HG02884 (cell line): ENCODE data around the gene USP20.

ENCODE experiments used
- ATAC-seq: cut with Tn5 transposase; IDR thresholded peaks from one replicate; pipeline ENCODE4 v1.9.1; 2021; ENCODE audit warnings: mild to moderate bottlenecking, moderate library complexity; ENCODE audit not compliant: unreplicated experiment

The USP20 gene

DNA sequence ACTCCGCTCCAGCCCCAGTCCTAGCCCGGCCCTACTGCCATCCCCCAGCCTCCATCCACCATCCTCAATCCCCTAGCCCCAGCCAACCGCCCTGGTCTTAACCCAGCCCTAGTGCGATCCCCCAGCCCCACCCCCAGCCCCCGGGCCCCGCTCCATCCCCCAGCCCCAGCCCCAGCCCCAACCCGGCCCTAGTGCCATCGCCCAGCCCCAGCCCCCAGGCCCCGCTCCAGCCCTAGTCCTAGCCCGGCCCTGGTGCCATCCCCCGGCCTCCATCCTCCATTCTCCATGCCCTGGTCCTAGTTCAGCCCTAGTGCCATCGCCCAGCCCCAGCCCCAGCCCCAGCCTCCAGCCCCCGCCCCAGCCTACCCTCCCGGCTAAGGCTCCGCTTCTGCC, 11.7 kb upstream of the USP20 start:
- no peak for ATAC-seq

DNA sequence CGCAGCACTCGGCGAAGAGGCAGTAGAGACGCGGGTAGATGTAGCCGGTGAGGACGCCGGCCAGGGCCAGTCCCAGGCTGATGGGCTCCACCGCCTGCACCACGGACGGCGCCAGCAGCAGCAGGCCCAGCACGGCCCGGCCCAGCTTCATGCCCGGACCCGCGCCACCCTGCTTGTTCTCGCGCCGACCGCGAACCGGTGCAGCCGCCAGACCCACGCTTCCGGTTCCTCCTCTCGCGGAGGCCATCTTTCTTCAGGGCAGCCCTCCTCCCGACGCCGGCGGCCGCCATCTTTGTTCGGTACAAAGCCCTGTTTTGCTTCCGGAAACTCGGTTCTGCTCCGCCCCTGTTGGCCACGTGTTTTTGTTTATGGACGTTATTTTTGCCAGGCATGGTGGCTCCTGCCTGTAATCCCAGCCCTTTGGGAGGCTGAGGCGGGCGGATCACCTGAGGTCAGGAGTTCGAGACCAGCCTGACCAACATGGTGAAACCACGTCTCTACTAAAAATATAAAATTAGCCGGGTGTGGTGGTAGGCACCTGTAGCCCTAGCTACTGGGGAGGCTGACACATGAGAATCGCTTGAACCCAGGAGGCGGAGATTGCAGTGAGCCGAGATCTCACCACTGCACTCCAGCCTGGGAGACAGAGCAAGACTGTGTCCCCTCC, 11.2 kb upstream of the USP20 start, which contains the start of gene TOR1A:
Gene TOR1A, minus strand, starts transcription at position 202 of the 667 bp plus-strand sequence. Its CDS starts 51 bp downstream, at position 151.
- peak; percentile 87 for ATAC-seq

DNA sequence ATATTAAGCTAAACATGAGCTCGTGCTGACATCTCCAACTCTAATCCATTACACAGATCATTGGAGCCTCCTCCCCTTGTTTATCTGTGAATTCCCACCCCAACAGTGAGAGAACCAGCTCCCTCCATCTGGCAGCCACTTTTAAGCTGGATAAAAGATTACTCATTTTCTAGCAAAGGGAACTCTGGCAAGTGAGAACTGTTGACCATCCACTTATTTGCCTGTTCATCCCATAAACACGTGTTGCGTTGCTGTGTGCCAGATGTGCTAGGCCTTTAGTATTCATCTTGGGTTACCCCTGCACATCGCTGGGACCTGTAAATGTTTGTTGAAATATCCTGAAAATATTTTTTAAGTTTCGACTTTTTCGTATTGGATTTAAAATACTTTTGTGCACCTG, 8.9 kb upstream of the USP20 start:
- no peak for ATAC-seq

DNA sequence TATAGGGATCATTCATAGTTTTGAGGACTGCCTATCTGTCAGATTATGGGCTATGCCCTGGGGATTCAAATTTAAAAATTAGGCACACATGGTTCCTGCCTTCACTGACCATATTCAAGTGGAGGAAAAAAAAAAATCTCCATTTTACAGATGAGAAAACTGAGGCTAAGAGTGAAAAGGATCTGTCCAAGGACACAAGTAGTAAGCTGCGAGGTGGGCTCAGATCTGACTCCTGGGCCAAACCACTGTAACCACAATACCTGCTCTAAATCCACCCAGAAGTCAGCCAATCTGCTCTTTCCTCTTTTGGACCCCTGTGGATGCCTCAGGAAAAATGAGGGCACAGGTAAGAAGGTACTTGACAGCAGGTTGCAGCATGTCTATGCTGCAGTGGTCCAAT, 8.5 kb upstream of the USP20 start:
- ATAC-seq: no peak

DNA sequence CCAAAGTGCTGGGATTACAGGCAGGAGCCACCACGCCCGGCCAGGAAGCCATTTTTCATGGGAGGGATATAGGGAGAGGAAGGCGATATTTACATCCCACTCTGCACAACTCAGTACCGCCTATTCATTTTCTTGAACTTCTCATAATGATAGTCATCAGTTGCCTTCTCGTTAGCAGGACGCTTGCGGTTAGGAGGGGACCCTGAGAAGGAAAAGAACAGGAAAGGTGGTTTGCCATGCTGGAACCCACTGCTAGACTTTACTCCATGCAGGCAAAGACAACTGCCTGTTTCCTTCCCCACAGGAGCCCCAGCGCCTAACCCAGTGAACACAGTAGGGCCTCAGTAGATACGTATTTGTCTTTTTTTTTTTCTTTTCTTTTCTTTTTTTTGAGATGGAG, 7.2 kb upstream of the USP20 start:
- no peak for ATAC-seq

DNA sequence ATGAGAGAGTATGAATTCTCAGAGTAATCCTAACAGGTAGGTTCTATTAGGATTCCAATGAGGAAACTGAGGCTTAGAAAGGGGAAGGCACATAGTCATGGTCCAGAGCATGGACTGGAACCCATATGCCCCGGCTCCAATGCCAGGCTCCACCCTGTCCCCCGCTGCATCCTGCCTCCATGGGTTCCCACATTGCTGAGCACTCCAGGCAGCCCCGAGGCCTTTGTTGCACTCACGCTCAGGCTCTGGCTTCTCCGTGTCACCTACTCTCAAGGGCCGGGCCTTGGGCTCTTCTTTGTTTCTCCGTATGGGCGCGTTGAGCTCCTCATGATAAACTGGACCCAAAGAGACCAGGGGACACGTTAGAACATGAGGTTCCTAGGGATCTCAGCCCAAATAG, 6.3 kb upstream of the USP20 start:
- no peak for ATAC-seq

DNA sequence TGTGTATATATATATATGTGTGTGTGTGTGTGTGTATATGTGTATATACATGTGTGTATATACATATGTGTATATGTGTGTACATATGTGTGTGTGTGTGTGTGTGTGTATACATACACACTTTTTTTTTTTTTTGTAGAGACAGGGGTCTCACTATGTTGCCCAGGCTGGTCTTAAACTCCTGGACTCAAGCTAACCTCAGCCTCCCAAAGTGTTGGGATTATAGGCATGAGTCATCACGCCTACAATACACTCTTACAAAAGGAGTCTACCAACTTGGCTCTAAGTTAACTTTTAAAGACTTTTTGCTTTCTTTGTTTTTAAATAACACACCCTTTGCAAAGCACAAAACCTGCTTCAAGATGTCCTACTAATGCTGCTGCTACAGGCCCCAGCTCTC, 2.3 kb upstream of the USP20 start:
- no peak for ATAC-seq

DNA sequence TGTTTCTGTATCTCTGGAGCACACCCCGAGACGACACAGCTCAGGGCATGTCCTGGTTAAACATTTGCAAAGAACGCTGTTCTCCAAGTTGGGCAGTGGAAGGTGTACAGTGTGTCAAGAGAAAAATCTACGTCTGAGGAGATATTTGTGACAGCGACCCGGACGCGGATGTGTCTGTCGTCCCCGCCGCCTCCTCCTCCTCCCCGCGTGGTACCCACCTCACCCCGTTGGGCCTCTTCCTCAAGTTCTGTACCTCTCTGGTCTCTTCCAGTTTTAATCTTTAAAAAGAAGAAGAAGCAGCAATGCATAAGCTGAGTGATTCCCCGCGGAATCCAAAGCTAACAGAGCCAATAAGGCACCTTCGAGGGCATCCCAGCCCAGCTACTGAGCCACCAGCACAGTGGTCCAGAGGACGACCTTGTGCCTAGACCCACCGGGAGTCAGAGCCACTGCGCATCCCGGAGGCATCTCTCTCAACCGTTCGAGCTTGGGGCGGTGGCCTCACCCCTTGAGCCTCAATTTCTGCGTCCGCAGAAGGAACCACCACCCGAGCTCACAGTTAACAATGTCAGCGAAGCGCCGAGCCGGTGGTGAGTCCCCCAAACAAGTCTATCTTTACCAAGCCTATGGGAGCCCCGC, 650 bp upstream of the USP20 start:
- ATAC-seq: peak; percentile 9

DNA sequence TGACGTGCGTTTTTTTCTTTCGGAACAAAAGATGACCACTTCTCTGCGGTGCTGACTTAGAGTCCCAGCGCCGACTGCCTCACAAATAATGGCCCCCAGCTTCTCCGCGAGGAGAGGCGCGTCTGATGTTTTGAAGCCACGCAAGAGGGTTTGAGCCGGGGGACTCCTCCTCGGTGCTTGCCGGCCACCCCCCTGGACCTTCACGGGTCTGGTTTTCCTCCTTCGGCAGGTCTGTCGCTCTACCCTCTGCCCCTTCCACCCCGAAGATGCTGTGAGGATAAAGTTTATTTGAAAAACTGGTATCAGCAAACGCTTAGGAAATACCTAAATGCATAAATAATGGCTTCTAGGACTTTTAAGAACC, 584 bp downstream of the USP20 start:
- no peak for ATAC-seq

DNA sequence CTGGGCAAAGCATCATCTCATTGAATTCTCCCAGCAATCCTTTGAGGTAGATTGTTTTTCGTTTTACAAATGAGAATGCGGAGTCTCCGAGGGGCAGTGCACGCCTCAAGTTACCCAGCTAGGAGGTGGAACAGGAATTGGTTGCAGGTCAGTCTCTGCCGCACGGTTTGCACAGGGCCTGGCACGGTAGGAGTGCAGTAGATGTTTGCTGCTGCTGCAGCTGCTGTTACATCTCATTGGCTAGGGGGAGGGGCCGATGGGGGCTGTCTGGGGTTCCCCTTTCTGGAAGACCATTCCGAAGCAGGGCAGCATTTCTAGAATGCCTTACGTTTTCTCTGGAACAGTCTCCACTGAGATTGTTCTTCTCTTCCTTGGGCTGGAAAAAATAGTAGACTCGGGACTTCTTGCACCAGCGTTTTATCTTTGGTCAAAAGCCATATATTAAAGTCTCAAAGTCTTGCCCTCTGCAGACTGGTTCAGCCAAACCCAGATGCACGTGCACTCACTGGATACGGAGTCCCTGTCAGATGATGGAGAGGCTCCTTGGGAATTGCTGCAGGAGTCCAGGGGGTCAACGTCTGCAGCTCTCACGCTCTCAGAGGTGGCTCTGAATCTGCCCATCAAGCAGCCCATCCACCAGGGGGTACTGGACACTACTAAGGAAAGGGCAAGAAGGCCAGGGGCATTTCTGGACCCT, 1.2 kb downstream of the USP20 start:
- no peak for ATAC-seq

DNA sequence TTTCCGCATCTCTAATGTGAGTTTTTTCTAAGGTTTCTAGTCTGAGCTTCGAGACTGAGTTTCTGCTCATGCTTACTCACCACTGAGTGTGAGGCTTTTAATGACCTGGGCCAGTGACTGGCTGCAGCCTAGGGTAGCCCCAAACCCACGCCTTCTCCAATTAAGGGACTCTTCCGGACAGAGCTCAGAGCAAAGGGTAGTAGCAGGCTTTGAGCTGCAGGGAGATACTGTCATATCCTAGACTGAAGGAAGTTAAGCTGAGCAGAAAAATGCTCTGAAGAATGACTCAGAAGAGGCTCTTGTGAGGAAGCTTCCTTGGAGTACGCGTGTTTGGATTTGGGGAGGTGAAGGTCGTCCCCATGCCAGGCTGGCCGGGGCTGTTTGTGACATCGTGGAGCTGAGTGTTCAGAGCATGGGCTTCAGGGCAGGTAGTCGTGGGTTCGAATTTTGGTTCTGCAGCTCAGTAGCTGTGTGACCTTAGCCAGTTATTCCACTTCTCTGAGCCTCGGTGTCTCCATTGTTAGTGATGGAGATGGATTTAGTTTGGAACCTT, 3.5 kb downstream of the USP20 start:
- no peak for ATAC-seq

DNA sequence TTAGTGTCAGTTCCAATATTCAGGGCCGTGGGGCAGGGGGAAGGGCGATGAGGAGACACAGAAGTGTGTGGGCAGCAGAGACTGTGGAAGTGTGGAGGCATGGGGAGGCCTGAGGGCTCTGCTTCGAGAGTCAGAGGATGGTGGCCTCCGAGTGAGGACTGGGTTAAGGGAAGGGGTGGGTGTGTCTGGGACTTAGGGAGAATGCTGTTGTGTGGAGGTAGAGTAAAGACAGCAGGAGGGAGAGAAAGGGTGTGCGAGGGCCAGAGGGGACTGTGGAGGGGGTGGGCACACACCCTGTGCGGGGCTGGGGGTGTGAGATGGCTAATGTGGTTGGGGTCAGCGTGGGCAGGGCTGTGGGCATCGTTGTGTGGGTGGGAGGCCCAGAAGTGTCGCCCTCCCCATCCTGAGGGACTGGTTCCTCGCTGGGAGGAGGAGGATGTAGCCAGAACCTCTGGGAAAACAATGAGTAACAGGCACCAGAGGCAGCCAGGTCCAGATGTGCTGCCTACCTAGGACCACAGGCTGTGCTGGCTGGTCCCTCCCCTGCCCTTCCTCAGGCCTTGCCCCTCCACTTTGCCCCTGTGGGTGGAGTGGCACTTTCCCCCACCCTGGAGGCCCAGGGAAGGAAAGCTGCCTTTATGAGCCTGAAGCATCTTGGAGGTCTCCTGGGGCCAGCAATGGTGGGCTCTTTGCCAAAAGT, 4.2 kb downstream of the USP20 start:
- ATAC-seq: no peak

DNA sequence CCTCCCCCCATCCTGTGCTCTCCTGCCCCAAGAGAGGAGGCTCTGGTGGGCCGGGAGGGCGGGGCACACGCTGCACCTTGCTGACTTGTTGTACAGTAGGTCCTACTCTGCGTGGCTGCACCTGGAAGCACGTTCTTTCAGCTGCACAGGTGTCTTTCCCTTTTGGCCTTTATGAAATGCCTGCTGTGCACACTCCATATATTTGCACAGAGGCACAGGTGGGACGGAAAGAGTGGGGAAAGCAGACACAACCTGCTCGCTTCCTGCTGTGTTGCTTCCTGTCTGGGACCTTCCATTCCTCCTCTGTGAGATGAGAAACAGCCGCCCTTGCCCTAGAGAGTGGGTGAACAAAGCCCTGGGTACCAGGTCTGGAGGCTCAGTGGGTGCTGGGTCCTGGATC, 4.8 kb downstream of the USP20 start:
- no peak for ATAC-seq

DNA sequence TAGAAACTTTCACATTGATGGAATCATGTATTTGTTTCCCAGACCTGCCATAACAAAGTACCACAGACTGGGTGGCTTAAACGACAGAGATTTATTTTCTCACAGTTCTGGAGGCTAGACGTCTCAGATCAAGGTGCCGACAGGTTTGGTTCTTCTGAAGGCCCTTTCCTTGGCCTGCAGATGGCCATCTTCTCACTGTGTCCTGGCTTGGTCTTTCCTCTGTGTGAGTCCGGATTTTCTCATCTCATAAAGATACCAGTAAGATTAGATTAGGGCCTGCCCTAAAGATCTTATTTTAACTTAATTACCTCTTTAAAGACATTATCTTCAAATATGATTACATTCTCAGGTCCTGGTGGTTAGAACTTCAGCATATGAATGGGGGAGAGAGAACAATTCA, 5.8 kb downstream of the USP20 start:
- no peak for ATAC-seq

DNA sequence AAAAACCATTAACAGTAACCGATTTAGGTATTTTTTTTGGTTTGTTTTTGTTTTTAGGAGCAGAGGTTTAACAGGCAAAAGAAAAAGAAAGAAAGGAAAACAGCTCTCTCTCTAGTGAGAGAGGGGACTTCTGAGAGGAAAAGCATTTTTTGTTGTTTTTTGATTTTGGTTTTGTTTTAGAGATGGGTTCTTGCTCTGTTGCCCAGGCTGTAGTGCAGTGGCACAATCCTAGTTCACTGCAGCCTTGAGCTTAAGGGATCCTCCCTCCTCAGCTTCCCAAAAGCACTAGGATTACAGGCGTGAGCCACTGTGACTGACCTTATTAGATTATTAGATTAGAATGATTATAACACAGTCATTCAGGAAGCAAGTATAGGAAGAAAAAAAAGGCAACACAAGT, 10.1 kb downstream of the USP20 start:
- no peak for ATAC-seq

DNA sequence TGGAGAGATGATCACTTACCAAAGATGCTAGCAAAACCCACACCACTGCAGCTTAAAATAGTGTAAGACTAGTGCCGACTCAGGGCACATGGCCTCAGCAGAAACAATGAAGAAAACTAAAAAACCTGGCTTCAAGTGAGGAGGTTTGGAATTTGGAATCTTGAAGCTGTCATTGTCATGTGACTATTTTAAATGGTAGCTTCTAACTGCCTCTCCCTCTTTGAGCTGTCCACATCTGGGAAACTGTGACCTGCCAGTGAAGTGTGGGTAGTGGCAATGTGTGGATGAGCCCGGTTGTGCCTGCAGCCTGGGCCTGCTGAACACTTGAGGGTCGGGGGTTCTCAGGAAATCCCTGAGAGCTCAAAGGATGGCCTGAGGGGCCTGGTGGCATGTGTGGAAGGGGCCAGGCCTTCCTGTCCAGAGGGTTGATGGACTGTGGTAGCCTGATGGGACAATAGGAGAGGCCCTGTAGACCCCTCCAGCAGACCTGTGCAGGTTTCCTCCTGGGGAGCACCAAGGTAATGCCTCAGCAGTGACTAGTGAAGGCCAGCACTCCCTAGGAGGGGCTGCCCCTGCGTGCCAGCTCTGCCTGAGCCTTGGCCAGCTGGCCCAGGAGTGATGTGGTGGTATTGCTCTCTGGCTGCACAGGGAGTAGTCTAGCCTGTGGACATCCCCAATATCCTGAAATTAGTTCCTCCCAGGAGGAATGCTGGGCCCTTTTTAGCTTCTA, 13.6 kb downstream of the USP20 start:
- no peak for ATAC-seq

DNA sequence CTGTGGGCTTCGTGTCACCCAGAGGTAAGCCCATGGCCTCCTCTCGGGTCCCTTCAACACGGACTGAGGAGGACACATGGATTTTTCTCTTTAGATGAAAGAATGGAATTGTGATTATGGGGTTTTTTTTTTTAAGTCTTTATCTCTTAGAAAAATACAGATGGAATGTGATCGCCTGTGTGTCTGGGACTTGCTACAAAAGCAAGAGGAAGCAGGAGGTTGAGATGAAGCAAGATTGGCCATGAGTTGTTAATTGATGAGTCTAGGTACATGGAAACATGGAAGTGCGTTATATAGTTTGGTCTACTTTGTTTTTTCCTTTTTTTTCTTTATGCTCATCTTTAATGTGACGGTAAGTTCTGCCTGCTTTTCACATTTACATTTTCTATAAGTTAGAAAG, 14.6 kb downstream of the USP20 start:
- no peak for ATAC-seq

DNA sequence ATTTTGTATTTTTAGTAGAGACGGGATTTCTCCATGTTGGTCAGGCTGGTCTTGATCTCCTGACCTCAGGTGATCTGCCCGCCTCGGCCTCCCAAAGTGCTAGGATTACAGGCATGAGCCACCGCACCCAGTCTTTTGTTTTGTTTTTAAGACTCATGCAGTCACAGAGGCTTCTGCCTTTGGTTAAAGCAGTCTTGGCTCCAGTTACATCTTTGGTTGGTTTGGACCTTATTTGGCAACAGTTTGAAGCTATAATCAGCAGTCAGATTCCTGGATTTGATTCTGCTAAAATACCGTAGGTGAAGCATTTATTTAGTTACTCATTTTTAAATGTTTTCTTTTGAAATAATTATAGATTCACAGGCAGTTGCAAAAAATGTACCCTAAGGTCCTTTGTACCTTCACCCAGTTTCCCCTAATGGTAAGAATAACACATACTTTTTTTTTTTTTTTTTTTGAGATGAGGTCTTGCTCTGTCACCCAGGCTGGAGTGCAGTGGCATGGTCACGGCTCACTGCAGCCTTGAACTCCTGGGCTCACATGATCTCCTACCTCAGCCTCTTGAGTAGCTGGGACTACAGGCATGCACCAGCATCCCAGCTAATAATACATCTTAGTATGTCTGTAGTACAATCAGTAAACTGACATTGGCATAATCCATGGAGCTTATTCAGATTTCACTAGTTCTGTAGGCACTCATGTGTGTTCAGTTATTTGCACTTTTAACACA, 15.7 kb downstream of the USP20 start:
- ATAC-seq: no peak

DNA sequence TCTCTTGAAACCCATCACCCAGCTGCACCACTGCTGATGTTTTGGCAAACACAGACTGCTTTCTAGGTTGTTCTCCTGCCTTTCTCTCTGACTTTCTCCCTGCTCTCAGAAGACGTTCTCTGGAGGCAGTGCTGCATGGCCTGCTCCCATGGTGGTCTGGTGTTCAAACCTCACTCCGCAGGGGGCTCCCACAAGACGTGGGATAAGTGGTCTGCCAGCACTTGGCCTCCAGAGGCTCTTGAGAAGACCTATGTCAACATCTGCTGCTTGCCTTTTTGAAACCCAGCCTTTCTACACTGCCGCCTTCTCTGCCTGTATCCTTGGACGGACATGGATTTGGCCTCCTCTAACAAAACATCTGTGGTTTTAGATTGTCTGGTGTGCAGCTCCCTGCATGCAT, 16.6 kb downstream of the USP20 start:
- no peak for ATAC-seq

DNA sequence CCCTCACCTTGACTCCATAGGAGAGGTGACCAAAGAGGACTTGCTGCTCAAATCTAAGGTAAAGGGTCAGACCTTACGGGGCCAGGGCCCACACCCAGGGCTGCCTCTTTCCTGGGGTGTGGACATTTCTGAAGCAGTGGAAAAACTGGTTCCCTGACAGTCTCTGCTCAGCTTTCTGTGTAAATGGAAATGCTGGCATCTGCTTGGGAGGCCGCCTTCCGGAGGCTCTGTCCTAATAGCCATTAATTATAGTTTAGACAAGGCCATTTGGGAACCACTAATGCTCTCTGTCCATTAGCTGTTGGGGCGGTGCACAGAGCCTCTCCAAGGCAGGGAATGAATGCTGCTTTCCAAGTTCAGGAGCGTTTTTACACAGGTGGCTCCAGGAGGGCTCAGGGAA, 17.3 kb downstream of the USP20 start:
- no peak for ATAC-seq
